Stimulated activated naive CD8-positive, alpha-beta T cell treated with anti-CD3 and anti-CD28 coated beads, Interleukin-15, Interleukin-2, amounts not matched to agents 100 U/mL and 50 U/mL, for 24 hours (primary cell): ENCODE results near the gene ZNF516.

Source experiments
- ATAC-seq: fragments of 150-1000 bp; cut with Tn5 transposase; one replicate; pipeline ENCODE4 v1.10.0; 2021
- DNase-seq: peaks from one replicate; pipeline ENCODE4 v3.0.0; 2021

Gene ZNF516

GRCh38 chr18:76441668-76442412 is 53.2 kb downstream of the ZNF516 start:
- ATAC-seq (no peak), DNase-seq (no peak)

- DNase-seq (no peak), ATAC-seq (no peak)
Observed at GRCh38 chr18:76441002-76441667, 53.9 kb downstream of the ZNF516 start.

- DNase-seq: no peak
- no peak for ATAC-seq
Observed at GRCh38 chr18:76437910-76438309, 57.1 kb downstream of the ZNF516 start.

- no peak for ATAC-seq
- DNase-seq: no peak
Observed at GRCh38 chr18:76437011-76437410, 58.0 kb downstream of the ZNF516 start.

- DNase-seq (no peak), ATAC-seq (no peak)
Observed at GRCh38 chr18:76436342-76436741, 58.7 kb downstream of the ZNF516 start.

- no peak for ATAC-seq
- DNase-seq: no peak
Observed at GRCh38 chr18:76435316-76435989, 59.6 kb downstream of the ZNF516 start.

- DNase-seq: no peak
Observed at GRCh38 chr18:76434452-76434851, 60.6 kb downstream of the ZNF516 start.

GRCh38 chr18:76433788-76434187 is 61.3 kb downstream of the ZNF516 start:
- ATAC-seq (no peak), DNase-seq (no peak)

More at GRCh38 chr18:76434452-76434851, 60.6 kb downstream of the ZNF516 start:
- ATAC-seq: no peak

GRCh38 chr18:76432970-76433767 is 61.9 kb downstream of the ZNF516 start:
- DNase-seq: no peak
- no peak for ATAC-seq

- ATAC-seq: no peak
- no peak for DNase-seq
Observed at GRCh38 chr18:76432274-76432755, 62.7 kb downstream of the ZNF516 start.

- ATAC-seq (no peak), DNase-seq (no peak)
Observed at GRCh38 chr18:76431437-76432273, 63.4 kb downstream of the ZNF516 start.

GRCh38 chr18:76430636-76431035 is 64.4 kb downstream of the ZNF516 start:
- no peak for DNase-seq
- ATAC-seq: no peak

- ATAC-seq: no peak
- no peak for DNase-seq
Observed at GRCh38 chr18:76429262-76430126, 65.5 kb downstream of the ZNF516 start.

GRCh38 chr18:76428396-76429261 is 66.4 kb downstream of the ZNF516 start:
- DNase-seq: no peak
- no peak for ATAC-seq

GRCh38 chr18:76426737-76427305 is 68.2 kb downstream of the ZNF516 start:
- DNase-seq: peak; percentile 32
- no peak for ATAC-seq

- ATAC-seq: no peak
- DNase-seq: no peak
Observed at GRCh38 chr18:76425146-76426131, 69.6 kb downstream of the ZNF516 start.

- no peak for ATAC-seq
- DNase-seq: no peak
Observed at GRCh38 chr18:76422838-76423237, 72.2 kb downstream of the ZNF516 start.

- DNase-seq (no peak), ATAC-seq (no peak)
Observed at GRCh38 chr18:76422121-76422520, 72.9 kb downstream of the ZNF516 start.
